Activated naive CD4-positive, alpha-beta T cell treated with anti-CD3 and anti-CD28 coated beads, Interleukin-2, amount 10 ng/mL, durations not matched to agents 7 days and 5 days (primary cell): ENCODE results near the gene THAP2.
"Not testable (repeated sequence)": the region's sequence is repeated elsewhere in the genome, so short reads cannot be mapped to it uniquely, and the experiment has no call there.

ENCODE experiments used
- CTCF ChIA-PET: fragments of 350-600 bp; sonication (Branson Sonifier 250); formaldehyde crosslinking; loops from one replicate; lab custom pipeline; 2021; ENCODE audit warnings: antibody characterized with exemption; lab: Charles Lee
- DNase-seq: peaks from one replicate; pipeline ENCODE4 v3.0.0-alpha.2; 2020
- H3K27ac Mint-ChIP-seq: one replicate; pipeline ENCODE4 v1.8.0; 2021; ENCODE audit warnings: mild to moderate bottlenecking, moderate library complexity, mixed read lengths
- H3K27me3 Mint-ChIP-seq: one replicate; pipeline ENCODE4 v1.8.0; 2021; ENCODE audit warnings: mild to moderate bottlenecking, mixed read lengths
- H3K36me3 Mint-ChIP-seq: one replicate; pipeline ENCODE4 v1.8.0; 2021; ENCODE audit warnings: mixed read lengths
- H3K4me1 Mint-ChIP-seq: one replicate; pipeline ENCODE4 v1.8.0; 2021; ENCODE audit warnings: mixed read lengths
- H3K4me3 Mint-ChIP-seq: one replicate; pipeline ENCODE4 v1.8.0; 2021; ENCODE audit warnings: mild to moderate bottlenecking, moderate library complexity, mixed read lengths
- H3K9me3 Mint-ChIP-seq: one replicate; pipeline ENCODE4 v1.8.0; 2021; ENCODE audit warnings: mixed read lengths

THAP2 gene

GRCh38 chr12:71695782-71696181, 31.7 kb downstream of the THAP2 start:
- CTCF ChIA-PET, result no interaction called here
- H3K4me1 Mint-ChIP-seq, result peaks cover 7% of the 10 kb centered on the region
- DNase-seq, result no peak
- H3K9me3 Mint-ChIP-seq, result no peaks in the 10 kb centered on the region
- H3K27ac Mint-ChIP-seq, result no peak overlapping the region
- peaks cover 29% of the 10 kb centered on the region for H3K36me3 Mint-ChIP-seq
- H3K4me3 Mint-ChIP-seq, result no peak overlapping the region
- H3K27me3 Mint-ChIP-seq, result no peaks in the 10 kb centered on the region

DNA sequence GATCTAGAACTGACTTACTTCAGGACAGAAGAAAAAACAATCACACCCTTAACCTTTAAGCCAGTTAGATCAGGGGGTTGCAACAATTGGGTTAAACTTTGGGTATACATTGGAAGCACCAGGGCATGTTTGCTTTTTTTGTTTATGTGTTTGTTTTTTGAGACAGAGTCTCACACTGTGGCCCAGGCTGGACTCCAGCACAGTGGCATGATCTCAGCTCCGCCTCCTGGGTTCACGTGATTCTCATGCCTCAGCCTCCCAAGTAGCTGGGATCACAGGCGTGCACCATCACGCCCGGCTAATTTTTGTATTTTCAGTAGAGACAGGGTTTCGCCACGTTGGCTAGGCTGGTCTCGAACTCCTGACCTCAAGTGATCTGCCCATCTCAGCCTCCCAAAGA, 38.1 kb downstream of the THAP2 start:
- H3K9me3 Mint-ChIP-seq, H3K4me1 Mint-ChIP-seq, CTCF ChIA-PET, H3K4me3 Mint-ChIP-seq, H3K27ac Mint-ChIP-seq, DNase-seq, H3K27me3 Mint-ChIP-seq: not testable (repeated sequence)
- H3K36me3 Mint-ChIP-seq, result peaks cover 42% of the 10 kb centered on the region

DNA sequence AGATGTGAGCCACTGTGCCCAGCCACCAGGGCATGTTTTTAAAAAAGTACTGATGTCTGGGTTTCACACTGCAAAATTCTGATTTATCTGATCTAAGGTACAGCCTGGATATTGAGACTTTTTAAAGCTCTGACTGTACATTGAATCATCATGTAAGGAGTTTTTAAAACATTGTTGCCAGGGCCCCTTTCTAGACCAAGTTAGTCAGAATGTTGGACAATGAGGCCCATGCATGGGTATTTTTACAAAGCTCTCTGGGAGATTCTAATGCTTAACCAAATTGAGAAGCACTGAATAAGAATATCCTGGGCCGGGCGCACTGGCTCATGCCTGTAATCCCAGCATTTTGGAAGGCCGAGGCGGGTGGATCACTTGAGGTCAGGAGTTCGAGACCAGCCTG, 38.5 kb downstream of the THAP2 start:
- Mint-ChIP-seq H3K4me1 (peaks cover 5% of the 10 kb centered on the region), H3K27me3 (no peaks in the 10 kb centered on the region), H3K4me3 (no peak overlapping the region), H3K36me3 (peaks cover 40% of the 10 kb centered on the region), H3K9me3 (no peaks in the 10 kb centered on the region), H3K27ac (no peak overlapping the region)
- CTCF ChIA-PET, result interaction anchor here (1.3 kb wide), 1 partner anchor 66 kb away, joined by 4 read pairs; no protein-coding TSS in a partner anchor
- no peak for DNase-seq

DNA sequence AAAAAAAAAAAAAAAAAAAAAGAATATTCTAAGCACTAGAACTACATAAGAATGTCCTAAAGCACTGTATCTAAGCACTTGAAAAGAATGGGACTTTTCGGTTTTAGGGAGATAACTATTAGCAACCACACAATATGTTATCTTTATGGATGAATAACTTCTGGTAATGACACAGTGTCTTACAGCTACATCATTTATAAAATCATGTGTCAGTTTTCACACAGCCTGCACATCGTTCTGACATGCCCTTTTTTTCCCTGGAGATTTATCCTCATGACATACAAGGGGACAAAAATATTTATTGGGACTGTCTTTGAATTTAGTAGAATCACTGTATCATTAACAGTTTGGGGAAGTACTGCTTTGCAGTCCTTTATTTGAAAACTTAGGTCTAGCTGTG, 39.1 kb downstream of the THAP2 start:
- Mint-ChIP-seq H3K9me3 (no peaks in the 10 kb centered on the region), H3K4me1 (peaks cover 11% of the 10 kb centered on the region), H3K36me3 (peaks cover 40% of the 10 kb centered on the region), H3K27ac (no peak overlapping the region), H3K4me3 (no peak overlapping the region), H3K27me3 (no peaks in the 10 kb centered on the region)
- DNase-seq, result no peak
- CTCF ChIA-PET, result interaction anchor here (1.2 to 1.3 kb wide), 2 partner anchors 44 to 66 kb away, joined by 3 to 4 read pairs; no protein-coding TSS in a partner anchor

DNA sequence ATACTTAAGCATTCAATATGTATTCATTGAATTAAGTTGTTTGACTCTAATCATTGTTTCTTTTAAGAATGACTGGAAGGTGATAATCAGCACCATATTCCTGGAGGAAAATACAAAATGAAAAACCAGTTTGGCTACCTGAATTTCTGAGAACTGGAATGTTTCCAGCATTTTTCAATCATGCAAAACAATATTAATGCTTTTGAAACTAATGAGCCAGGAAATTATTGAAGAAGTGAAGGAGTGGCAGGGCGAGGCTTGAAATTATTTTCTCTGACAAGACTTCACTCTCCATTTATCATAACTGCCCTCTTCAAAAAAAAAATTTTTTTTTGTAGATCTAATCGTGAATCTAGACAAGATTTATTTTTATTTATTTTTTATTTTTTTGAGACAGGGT, 40.8 kb downstream of the THAP2 start:
- Mint-ChIP-seq H3K4me3 (no peak overlapping the region), H3K27me3 (no peaks in the 10 kb centered on the region), H3K4me1 (peaks cover 16% of the 10 kb centered on the region), H3K36me3 (peaks cover 30% of the 10 kb centered on the region), H3K27ac (no peak overlapping the region), H3K9me3 (no peaks in the 10 kb centered on the region)
- DNase-seq, result no peak
- CTCF ChIA-PET, result no interaction called here

DNA sequence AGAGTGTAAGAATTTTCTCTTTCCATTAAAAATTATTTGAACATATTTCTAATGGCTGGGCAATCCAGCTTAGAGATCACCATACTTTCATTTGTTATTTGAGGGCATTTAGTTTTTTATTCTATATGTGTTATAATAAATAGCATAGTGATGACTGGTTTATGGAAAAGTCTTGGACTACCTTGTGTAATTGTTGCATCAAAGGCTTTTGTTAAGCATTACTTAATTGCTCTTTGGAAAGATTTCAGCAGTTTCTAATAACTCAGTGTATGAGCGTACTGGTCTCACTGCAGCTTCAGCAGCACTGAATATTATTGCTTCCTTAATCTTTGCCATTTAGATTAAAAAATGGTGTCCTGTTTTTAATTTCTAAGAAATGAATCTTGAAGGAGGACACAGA, 44.6 kb downstream of the THAP2 start:
- no peak for DNase-seq
- H3K27ac Mint-ChIP-seq, result no peak overlapping the region
- CTCF ChIA-PET, result interaction anchor here (0.7 kb wide), 1 partner anchor 14 kb away, joined by 3 read pairs; no protein-coding TSS in a partner anchor

GRCh38 chr12:71710276-71711125, 46.4 kb downstream of the THAP2 start:
- H3K36me3 Mint-ChIP-seq, result peaks cover 13% of the 10 kb centered on the region
- peaks cover 12% of the 10 kb centered on the region for H3K27me3 Mint-ChIP-seq
- peaks cover 8% of the 10 kb centered on the region for H3K9me3 Mint-ChIP-seq
- DNase-seq, result no peak
- CTCF ChIA-PET, result no interaction called here
- no peak overlapping the region for H3K27ac Mint-ChIP-seq
- peaks cover 16% of the 10 kb centered on the region for H3K4me1 Mint-ChIP-seq
- no peak overlapping the region for H3K4me3 Mint-ChIP-seq

More for the DNA sequence above, 44.6 kb downstream of the THAP2 start:
- peaks cover 8% of the 10 kb centered on the region for H3K9me3 Mint-ChIP-seq
- peaks cover 16% of the 10 kb centered on the region for H3K4me1 Mint-ChIP-seq
- peaks cover 8% of the 10 kb centered on the region for H3K27me3 Mint-ChIP-seq
- no peak overlapping the region for H3K4me3 Mint-ChIP-seq
- H3K36me3 Mint-ChIP-seq, result peaks cover 18% of the 10 kb centered on the region

GRCh38 chr12:71718611-71719010, 54.5 kb downstream of the THAP2 start:
- H3K4me3 Mint-ChIP-seq, result no peak overlapping the region
- peaks cover 2% of the 10 kb centered on the region for H3K9me3 Mint-ChIP-seq
- no peaks in the 10 kb centered on the region for H3K4me1 Mint-ChIP-seq
- H3K27me3 Mint-ChIP-seq, result peaks cover 3% of the 10 kb centered on the region
- CTCF ChIA-PET, result no interaction called here
- H3K36me3 Mint-ChIP-seq, result no peaks in the 10 kb centered on the region
- DNase-seq, result no peak
- H3K27ac Mint-ChIP-seq, result no peak overlapping the region

- CTCF ChIA-PET, result no interaction called here
- H3K27me3 Mint-ChIP-seq, result peaks cover 2% of the 10 kb centered on the region
- DNase-seq, result no peak
- H3K27ac Mint-ChIP-seq, result no peak overlapping the region
- peaks cover 2% of the 10 kb centered on the region for H3K9me3 Mint-ChIP-seq
- H3K36me3 Mint-ChIP-seq, result no peaks in the 10 kb centered on the region
- H3K4me1 Mint-ChIP-seq, result no peaks in the 10 kb centered on the region
- H3K4me3 Mint-ChIP-seq, result no peak overlapping the region
Observed at GRCh38 chr12:71719647-71720370, 55.7 kb downstream of the THAP2 start.

DNA sequence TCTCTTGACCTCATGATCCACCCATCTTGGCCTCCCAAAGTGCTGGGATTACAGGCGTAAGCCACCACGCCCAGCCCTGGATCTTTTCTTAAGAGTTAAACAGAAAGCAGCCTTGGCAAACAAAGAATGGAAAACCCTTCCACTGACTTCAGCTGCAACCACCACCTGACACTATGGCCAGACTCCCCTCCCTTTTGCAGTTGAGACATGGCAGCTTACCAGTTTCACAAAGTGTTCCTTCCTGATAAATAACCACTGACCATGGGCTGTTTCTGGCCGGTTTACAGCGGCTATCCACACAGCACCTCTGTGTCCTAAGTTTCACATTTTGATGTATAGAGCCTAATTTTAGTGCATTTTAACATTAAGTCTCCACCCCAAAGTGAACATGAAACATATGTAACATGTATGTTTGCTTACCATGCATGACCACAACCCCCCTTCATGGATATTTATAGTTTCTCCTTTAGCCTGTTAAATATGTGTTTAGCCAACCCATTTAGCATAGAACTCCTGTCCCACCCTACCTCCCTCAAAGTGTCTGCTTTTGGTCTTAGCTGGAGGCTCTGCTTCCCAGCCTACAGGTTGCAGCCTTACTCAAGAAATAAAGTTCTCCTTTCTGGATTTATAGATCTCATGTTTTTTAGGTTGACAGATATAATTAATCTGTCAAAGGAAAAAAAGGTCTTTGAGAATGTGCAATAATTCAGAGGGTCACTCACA, 57.8 kb downstream of the THAP2 start:
- Mint-ChIP-seq H3K27me3 (peaks cover 5% of the 10 kb centered on the region), H3K4me3 (no peak overlapping the region), H3K9me3 (no peaks in the 10 kb centered on the region), H3K27ac (no peak overlapping the region), H3K4me1 (no peaks in the 10 kb centered on the region), H3K36me3 (no peaks in the 10 kb centered on the region)
- CTCF ChIA-PET, result interaction anchor here (0.9 kb wide), 1 partner anchor 25 kb away, joined by 3 read pairs; no protein-coding TSS in a partner anchor
- DNase-seq, result no peak

- Mint-ChIP-seq H3K9me3 (no peaks in the 10 kb centered on the region), H3K27ac (no peak overlapping the region), H3K4me1 (no peaks in the 10 kb centered on the region), H3K36me3 (no peaks in the 10 kb centered on the region), H3K4me3 (no peak overlapping the region), H3K27me3 (peaks cover 5% of the 10 kb centered on the region)
- CTCF ChIA-PET, result no interaction called here
- no peak for DNase-seq
Observed at GRCh38 chr12:71725011-71725410, 60.9 kb downstream of the THAP2 start.

GRCh38 chr12:71726548-71726947, 62.4 kb downstream of the THAP2 start:
- no peak overlapping the region for H3K4me3 Mint-ChIP-seq
- peaks cover 5% of the 10 kb centered on the region for H3K27me3 Mint-ChIP-seq
- CTCF ChIA-PET, result interaction anchor here (0.7 kb wide), 1 partner anchor 150 kb away, joined by 3 read pairs; no protein-coding TSS in a partner anchor
- H3K4me1 Mint-ChIP-seq, result no peaks in the 10 kb centered on the region
- no peak overlapping the region for H3K27ac Mint-ChIP-seq
- no peak for DNase-seq
- H3K36me3 Mint-ChIP-seq, result no peaks in the 10 kb centered on the region
- H3K9me3 Mint-ChIP-seq, result no peaks in the 10 kb centered on the region

DNA sequence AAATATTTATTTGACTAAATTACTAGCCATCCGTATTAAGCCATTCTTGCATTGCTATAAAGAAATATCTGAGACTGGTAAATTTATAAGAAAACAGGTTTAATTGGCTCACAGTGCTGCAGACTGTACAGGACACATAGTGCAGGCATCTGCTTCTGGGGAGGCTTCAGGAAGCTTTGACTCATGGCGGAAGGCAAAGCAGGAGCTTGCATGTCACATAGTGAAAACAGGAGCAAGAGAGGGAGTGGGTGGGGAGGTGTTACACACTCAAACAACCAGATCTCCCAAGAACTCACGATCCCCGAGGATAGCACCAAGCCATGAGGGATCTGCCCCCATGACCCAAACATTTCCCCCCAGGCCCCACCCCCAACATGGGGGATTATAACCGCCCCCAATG, 63.9 kb downstream of the THAP2 start:
- CTCF ChIA-PET, result no interaction called here
- no peak overlapping the region for H3K4me3 Mint-ChIP-seq
- H3K27me3 Mint-ChIP-seq, result peaks cover 5% of the 10 kb centered on the region
- no peak overlapping the region for H3K27ac Mint-ChIP-seq
- no peak for DNase-seq
- no peaks in the 10 kb centered on the region for H3K9me3 Mint-ChIP-seq
- no peaks in the 10 kb centered on the region for H3K36me3 Mint-ChIP-seq
- no peaks in the 10 kb centered on the region for H3K4me1 Mint-ChIP-seq
